OCI-LY3 (cell line): ENCODE results near the gene NAV2.

Experiments used
- H2AFZ ChIP-seq: fragments of 200-600, 300-600 bp; shearing (Covaris generic); 2 replicates; pipeline ENCODE4 v1.6.0; 2014; ENCODE audit warnings: antibody characterized with exemption, low read depth, low read length
- H3K27ac ChIP-seq: fragments of 200-600, 300-600 bp; sonication (generic); 2 replicates; pipeline ENCODE4 v1.5.1; 2014; ENCODE audit warnings: mild to moderate bottlenecking, low read length, moderate library complexity, mixed read lengths
- H3K27me3 ChIP-seq: fragments of 200-600, 300-600 bp; sonication (generic); 2 replicates; pipeline ENCODE4 v1.6.1; 2014; ENCODE audit warnings: low read depth, low read length, mixed read lengths
- H3K36me3 ChIP-seq: fragments of 200-600, 300-600 bp; sonication (generic); replicated peaks from 2 replicates; pipeline ENCODE3; 2014; ENCODE audit warnings: low read depth, low read length, mixed read lengths
- H3K4me1 ChIP-seq: fragments of 300-600, 200-600 bp; sonication (generic); 2 replicates; pipeline ENCODE4 v1.6.1; 2014; ENCODE audit warnings: low read length, mixed read lengths
- H3K4me2 ChIP-seq: fragments of 200-600, 300-600 bp; sonication (generic); 2 replicates; pipeline ENCODE4 v1.6.1; 2014; ENCODE audit warnings: low read length, mixed read lengths
- H3K4me3 ChIP-seq: fragments of 300-600, 200-600 bp; sonication (generic); 2 replicates; pipeline ENCODE4 v1.5.1; 2014; ENCODE audit warnings: antibody characterized with exemption, mild to moderate bottlenecking, low read length, moderate library complexity
- H3K79me2 ChIP-seq: fragments of 300-600, 200-600 bp; shearing (Covaris generic); 2 replicates; pipeline ENCODE4 v1.6.1; 2014; ENCODE audit warnings: mild to moderate bottlenecking, low read length, mixed read lengths
- H3K9ac ChIP-seq: fragments of 300-600, 200-600 bp; shearing (Covaris generic); 2 replicates; pipeline ENCODE4 v1.6.0; 2014; ENCODE audit warnings: mild to moderate bottlenecking, low read length, moderate library complexity
- H3K9me3 ChIP-seq: fragments of 200-600, 300-600 bp; shearing (Covaris generic); 2 replicates; pipeline ENCODE4 v1.6.1; 2014; ENCODE audit warnings: low read length, mixed read lengths; ENCODE audit not compliant: insufficient read depth
- H4K20me1 ChIP-seq: fragments of 200-600, 300-600 bp; sonication (generic); 2 replicates; pipeline ENCODE4 v1.6.1; 2016; ENCODE audit warnings: low read length, mixed read lengths; ENCODE audit not compliant: insufficient read depth
- CTCF ChIP-seq: fragments of 200-600, 300-600 bp; sonication (generic); IDR thresholded peaks from 2 replicates; pipeline ENCODE4 v1.5.1; 2014; ENCODE audit warnings: antibody characterized with exemption, low read length, low read depth
- EZH2phosphoT487 ChIP-seq: fragments of 200-600 bp; shearing (Covaris generic); IDR thresholded peaks from 2 replicates; pipeline ENCODE4 v1.6.1; 2018; ENCODE audit warnings: antibody characterized with exemption, mixed run types, low read depth

Gene NAV2

GRCh38 chr11:19759389-19759788 lies 46.8 kb downstream of the NAV2 start:
- Histone ChIP-seq H3K4me2 (no peak overlapping the region), H3K36me3 (no peaks in the 10 kb centered on the region), H3K27me3 (peaks cover 45% of the 10 kb centered on the region)

GRCh38 chr11:19762266-19762665 lies 49.6 kb downstream of the NAV2 start:
- Histone ChIP-seq H3K79me2 (no peaks in the 10 kb centered on the region), H3K27me3 (peaks cover 54% of the 10 kb centered on the region)

More at GRCh38 chr11:19759389-19759788, 46.8 kb downstream of the NAV2 start:
- Histone ChIP-seq H2AFZ (no peak overlapping the region), H4K20me1 (no peaks in the 10 kb centered on the region), H3K4me1 (no peaks in the 10 kb centered on the region), H3K9ac (no peak overlapping the region), H3K9me3 (no peaks in the 10 kb centered on the region), H3K79me2 (no peaks in the 10 kb centered on the region), H3K27ac (no peak overlapping the region), H3K4me3 (no peak overlapping the region)
- no peak for TF ChIP-seq EZH2phosphoT487
- no peak for TF ChIP-seq CTCF

GRCh38 chr11:19763330-19763729 lies 50.7 kb downstream of the NAV2 start:
- Histone ChIP-seq H3K27me3 (peaks cover 56% of the 10 kb centered on the region), H3K9me3 (no peaks in the 10 kb centered on the region), H3K4me3 (no peak overlapping the region), H2AFZ (no peak overlapping the region), H3K9ac (no peak overlapping the region), H3K4me2 (no peak overlapping the region), H3K79me2 (no peaks in the 10 kb centered on the region), H3K4me1 (no peaks in the 10 kb centered on the region), H4K20me1 (no peaks in the 10 kb centered on the region), H3K27ac (no peak overlapping the region), H3K36me3 (no peaks in the 10 kb centered on the region)
- TF ChIP-seq EZH2phosphoT487: no peak
- no peak for TF ChIP-seq CTCF

More at GRCh38 chr11:19762266-19762665, 49.6 kb downstream of the NAV2 start:
- no peak overlapping the region for H3K9ac ChIP-seq
- H3K4me1 ChIP-seq: no peaks in the 10 kb centered on the region
- H3K9me3 ChIP-seq: no peaks in the 10 kb centered on the region
- no peaks in the 10 kb centered on the region for H4K20me1 ChIP-seq
- H3K36me3 ChIP-seq: no peaks in the 10 kb centered on the region
- no peak overlapping the region for H3K27ac ChIP-seq
- H2AFZ ChIP-seq: no peak overlapping the region
- no peak overlapping the region for H3K4me3 ChIP-seq
- H3K4me2 ChIP-seq: no peak overlapping the region
- no peak for TF ChIP-seq CTCF
- no peak for TF ChIP-seq EZH2phosphoT487

GRCh38 chr11:19766206-19766605 lies 53.6 kb downstream of the NAV2 start:
- no peaks in the 10 kb centered on the region for H3K9me3 ChIP-seq
- no peaks in the 10 kb centered on the region for H3K36me3 ChIP-seq
- TF ChIP-seq EZH2phosphoT487 (no peak), CTCF (no peak)
- peaks cover 11% of the 10 kb centered on the region for H3K4me1 ChIP-seq
- no peak overlapping the region for H3K9ac ChIP-seq
- no peak overlapping the region for H3K27ac ChIP-seq
- H3K79me2 ChIP-seq: no peaks in the 10 kb centered on the region
- H3K27me3 ChIP-seq: peaks cover 56% of the 10 kb centered on the region
- no peak overlapping the region for H3K4me3 ChIP-seq
- H2AFZ ChIP-seq: no peak overlapping the region
- no peaks in the 10 kb centered on the region for H4K20me1 ChIP-seq
- no peak overlapping the region for H3K4me2 ChIP-seq
